HCT116 (cell line): ENCODE results near the gene ANKRD34C.

Experiments used
- CEBPB ChIP-seq: IDR thresholded peaks from 2 replicates; pipeline ENCODE4 v1.6.1; 2012; ENCODE audit warnings: low read depth
- CTCF ChIP-seq, 3 experiments: fragments of 200-600 bp in 1 of 3; sonication (generic) in 1 of 3; IDR thresholded peaks in 2 of 3; conservative IDR thresholded peaks in 1 of 3; 2 replicates each; pipeline ENCODE4 v1.5.1; 2012 to 2017; ENCODE audit warnings: low read depth in 2 of 3, low read length in 2 of 3, antibody characterized with exemption in 1 of 3, borderline replicate concordance in 1 of 3, control low read depth in 1 of 3, mild to moderate bottlenecking in 1 of 3, mixed read lengths in 1 of 3, mixed run types in 1 of 3, moderate library complexity in 1 of 3; ENCODE audit not compliant: insufficient read depth in 1 of 3
- EZH2 ChIP-seq: fragments of 200-600 bp; sonication (generic); IDR thresholded peaks from 2 replicates; pipeline ENCODE4 v1.6.1; 2017; ENCODE audit warnings: antibody characterized with exemption, mixed run types
- EZH2phosphoT487 ChIP-seq: fragments of 200-600 bp; IDR thresholded peaks from 2 replicates; pipeline ENCODE4 v1.6.1; 2018; ENCODE audit warnings: antibody characterized with exemption, borderline replicate concordance
- JUND ChIP-seq: IDR thresholded peaks from 2 replicates; pipeline ENCODE4 v1.6.1; 2012
- MAX ChIP-seq: IDR thresholded peaks from 2 replicates; pipeline ENCODE4 v1.6.1; 2012
- POLR2A ChIP-seq: IDR thresholded peaks from 2 replicates; pipeline ENCODE4 v1.7.0; 2011; ENCODE audit warnings: borderline replicate concordance; ENCODE audit not compliant: insufficient read depth, insufficient read length; ENCODE audit errors: extremely low read depth
- POLR2AphosphoS5 ChIP-seq: IDR thresholded peaks from 2 replicates; pipeline ENCODE4 v1.6.1; 2011; ENCODE audit warnings: mild to moderate bottlenecking, low read depth, low read length, moderate library complexity
- SRF ChIP-seq: IDR thresholded peaks from 2 replicates; pipeline ENCODE4 v1.6.1; 2012; ENCODE audit warnings: low read depth
- ZNF274 ChIP-seq: fragments of 200-500 bp; sonication (Bioruptor generic); IDR thresholded peaks from 2 replicates; pipeline ENCODE4 v1.6.1; 2014; ENCODE audit warnings: mild to moderate bottlenecking, low read depth, low read length, inconsistent platforms

GRCh38 chr15:79257454-79257853 lies 25.1 kb upstream of the ANKRD34C start:
- TF ChIP-seq CTCF (IDR thresholded peaks at IDR 0.05 in 2 of 3, conservative IDR thresholded peaks at IDR 0.05 in 1 of 3; ENCODE audit: borderline replicate concordance in 1 of 3, insufficient read depth in 1 of 3, low read depth in 2 of 3, low read length in 2 of 3) (no peak), POLR2A (no peak), MAX (no peak), JUND (no peak), SRF (no peak), ZNF274 (no peak), EZH2phosphoT487 (no peak), CEBPB (no peak), EZH2 (no peak), POLR2AphosphoS5 (no peak)
